Liver (tissue), 9 donors: ENCODE results near the gene ACSM6. TPM values are rescaled to one million over a fixed set of nuclear protein-coding genes. Genes with fewer than 3 reads are reported as not detected.

Source experiments
- DNase-seq: peaks from one replicate; pipeline ENCODE4 v3.0.0-alpha.2; 2017; ENCODE audit warnings: low spot score
- H3K27ac ChIP-seq, 2 donors: one replicate each; pipeline ENCODE4 v1.7.0; 2013; ENCODE audit warnings: inconsistent platforms in 2 of 2, low read length in 2 of 2, control low read depth in 1 of 2, low read depth in 1 of 2, mild to moderate bottlenecking in 1 of 2
- H3K27me3 ChIP-seq, 4 donors: one replicate each; pipeline versions ENCODE4 v1.6.1 to v1.7.0; 2013; ENCODE audit warnings: low read length in 3 of 4, inconsistent platforms in 1 of 4, mild to moderate bottlenecking in 1 of 4, moderate library complexity in 1 of 4; ENCODE audit not compliant: control insufficient read depth in 4 of 4, insufficient read depth in 4 of 4
- H3K36me3 ChIP-seq, 4 donors: one replicate each; pipeline versions ENCODE4 v1.6.1 to v1.7.0; 2013; ENCODE audit warnings: low read length in 3 of 4, mild to moderate bottlenecking in 3 of 4, low read depth in 1 of 4, moderate library complexity in 1 of 4; ENCODE audit not compliant: control insufficient read depth in 4 of 4, insufficient read depth in 3 of 4
- H3K4me1 ChIP-seq, 4 donors: one replicate each; pipeline versions ENCODE4 v1.6.1 to v1.7.0; 2013; ENCODE audit warnings: low read length in 3 of 4, mild to moderate bottlenecking in 3 of 4, moderate library complexity in 1 of 4; ENCODE audit not compliant: control insufficient read depth in 4 of 4, insufficient read depth in 4 of 4
- H3K4me3 ChIP-seq, 3 donors: one replicate each; pipeline versions ENCODE4 v1.6.1 to v1.7.0; 2013; ENCODE audit warnings: low read length in 3 of 3, control low read depth in 1 of 3, low read depth in 1 of 3, mild to moderate bottlenecking in 1 of 3
- H3K9ac ChIP-seq, 2 donors: one replicate each; pipeline ENCODE4 v1.7.0; 2013; ENCODE audit warnings: low read length in 2 of 2, mild to moderate bottlenecking in 2 of 2, moderate library complexity in 2 of 2, control low read depth in 1 of 2, low read depth in 1 of 2
- H3K9me3 ChIP-seq, 4 donors: one replicate each; pipeline versions ENCODE4 v1.6.1 to v1.7.0; 2013; ENCODE audit warnings: low read length in 3 of 4; ENCODE audit not compliant: control insufficient read depth in 4 of 4
- ATF3 ChIP-seq: IDR thresholded peaks from 2 replicates; pipeline ENCODE4 v1.6.1; 2016; ENCODE audit warnings: antibody characterized with exemption
- CTCF ChIP-seq: fragments of 150-350 bp; IDR thresholded peaks from 2 replicates; pipeline ENCODE4 v1.5.1; 2017; ENCODE audit warnings: improper control_type of control experiment, low read depth, low read length; ENCODE audit not compliant: missing input control
- EGR1 ChIP-seq, 2 donors: IDR thresholded peaks; 2 replicates each; pipeline ENCODE4 v1.6.1; 2016 to 2018; ENCODE audit warnings: antibody characterized with exemption in 2 of 2, low read depth in 2 of 2
- FOXA1 ChIP-seq: IDR thresholded peaks from 2 replicates; pipeline ENCODE4 v1.6.1; 2016; ENCODE audit warnings: antibody characterized with exemption
- FOXA2 ChIP-seq: IDR thresholded peaks from 2 replicates; pipeline ENCODE4 v1.6.1; 2016; ENCODE audit warnings: antibody characterized with exemption
- GABPA ChIP-seq, 2 donors: IDR thresholded peaks in 1 of 2; conservative IDR thresholded peaks in 1 of 2; 2 replicates each; pipeline ENCODE4 v1.6.1; 2016; ENCODE audit warnings: antibody characterized with exemption in 2 of 2, mild to moderate bottlenecking in 1 of 2, moderate library complexity in 1 of 2
- HNF4A ChIP-seq, 2 donors: conservative IDR thresholded peaks; 2 replicates each; pipeline ENCODE4 v1.6.1; 2016; ENCODE audit warnings: antibody characterized with exemption in 2 of 2, mild to moderate bottlenecking in 2 of 2
- HNF4G ChIP-seq: IDR thresholded peaks from 2 replicates; pipeline ENCODE4 v1.6.1; 2016; ENCODE audit warnings: antibody characterized with exemption
- JUND ChIP-seq, 2 donors: IDR thresholded peaks; 2 replicates each; pipeline ENCODE4 v1.6.1; 2016; ENCODE audit warnings: antibody characterized with exemption in 2 of 2
- MAX ChIP-seq: IDR thresholded peaks from 2 replicates; pipeline ENCODE4 v1.6.1; 2016; ENCODE audit warnings: antibody characterized with exemption
- NR2F2 ChIP-seq: IDR thresholded peaks from 2 replicates; pipeline ENCODE4 v1.6.1; 2016; ENCODE audit warnings: antibody characterized with exemption
- RAD21 ChIP-seq, 2 donors: IDR thresholded peaks; 2 replicates each; pipeline ENCODE4 v1.6.1; 2016; ENCODE audit warnings: antibody characterized with exemption in 2 of 2, mild to moderate bottlenecking in 2 of 2
- RXRA ChIP-seq, 2 donors: IDR thresholded peaks; 2 replicates each; pipeline ENCODE4 v1.6.1; 2017 to 2018; ENCODE audit warnings: antibody characterized with exemption in 2 of 2, mild to moderate bottlenecking in 1 of 2
- SP1 ChIP-seq: IDR thresholded peaks from 2 replicates; pipeline ENCODE4 v1.6.1; 2018; ENCODE audit warnings: antibody characterized with exemption, mild to moderate bottlenecking
- TAF1 ChIP-seq: conservative IDR thresholded peaks from 2 replicates; pipeline ENCODE4 v1.6.1; 2016; ENCODE audit warnings: antibody characterized with exemption, mild to moderate bottlenecking
- YY1 ChIP-seq: IDR thresholded peaks from 2 replicates; pipeline ENCODE4 v1.6.1; 2016; ENCODE audit warnings: antibody characterized with exemption, mild to moderate bottlenecking
- ZBTB33 ChIP-seq: IDR thresholded peaks from 2 replicates; pipeline ENCODE4 v1.6.1; 2016; ENCODE audit warnings: antibody characterized with exemption
- polyA plus RNA-seq, 2 donors: library from polyadenylated mRNA; stranded (reverse) in 1 of 2; unstranded in 1 of 2; fragments of 200-250 nt in 1 of 2; fragments of >200 nt in 1 of 2; fragmentation: Nextera tagmentation in 1 of 2; extraction: Ambion mirVana in 1 of 2; gene quantifications; one replicate each; pipeline versions ENCODE4 v1.2.1 to v1.2.3, GENCODE V29; 2013 to 2015
- total RNA-seq, 2 donors: library from RNA; depleted of rRNA; stranded (reverse); fragments of >200 nt; gene quantifications; one replicate each; pipeline ENCODE4 v1.2.3, GENCODE V29; 2014
- TF ChIP-seq, protein P1 (sequence below): IDR thresholded peaks from 2 replicates; pipeline ENCODE4 v1.6.1; 2016; ENCODE audit warnings: antibody characterized with exemption, mild to moderate bottlenecking
- donor health status: healthy.
- donor health status: healthy.
- donor health status: healthy.
- donor health status: healthy.
- donor health status: healthy.

ACSM6 gene
- total and polyA plus RNA-seq, 4 donors, result not detected

- no peak overlapping the region for H3K27ac ChIP-seq
- peaks cover 0 to 3% (median 0%) of the 10 kb centered on the region in 4 donors for H3K4me1 ChIP-seq
Measured at GRCh38 chr10:95188593-95188992, 5.4 kb upstream of the ACSM6 start.

More at GRCh38 chr10:95188593-95188992, 5.4 kb upstream of the ACSM6 start:
- DNase-seq, result no peak
- Histone ChIP-seq H3K9ac (no peak overlapping the region), H3K36me3 (no peaks in the 10 kb centered on the region), H3K27me3 (no peaks in the 10 kb centered on the region), H3K9me3 (no peaks in the 10 kb centered on the region), H3K4me3 (no peak overlapping the region)
- TF ChIP-seq JUND (IDR thresholded peaks at IDR 0.05), result no peak
- TF ChIP-seq GABPA (IDR thresholded peaks at IDR 0.05 in 1 of 2, conservative IDR thresholded peaks at IDR 0.05 in 1 of 2), result no peak
- TF ChIP-seq, protein P1, sequence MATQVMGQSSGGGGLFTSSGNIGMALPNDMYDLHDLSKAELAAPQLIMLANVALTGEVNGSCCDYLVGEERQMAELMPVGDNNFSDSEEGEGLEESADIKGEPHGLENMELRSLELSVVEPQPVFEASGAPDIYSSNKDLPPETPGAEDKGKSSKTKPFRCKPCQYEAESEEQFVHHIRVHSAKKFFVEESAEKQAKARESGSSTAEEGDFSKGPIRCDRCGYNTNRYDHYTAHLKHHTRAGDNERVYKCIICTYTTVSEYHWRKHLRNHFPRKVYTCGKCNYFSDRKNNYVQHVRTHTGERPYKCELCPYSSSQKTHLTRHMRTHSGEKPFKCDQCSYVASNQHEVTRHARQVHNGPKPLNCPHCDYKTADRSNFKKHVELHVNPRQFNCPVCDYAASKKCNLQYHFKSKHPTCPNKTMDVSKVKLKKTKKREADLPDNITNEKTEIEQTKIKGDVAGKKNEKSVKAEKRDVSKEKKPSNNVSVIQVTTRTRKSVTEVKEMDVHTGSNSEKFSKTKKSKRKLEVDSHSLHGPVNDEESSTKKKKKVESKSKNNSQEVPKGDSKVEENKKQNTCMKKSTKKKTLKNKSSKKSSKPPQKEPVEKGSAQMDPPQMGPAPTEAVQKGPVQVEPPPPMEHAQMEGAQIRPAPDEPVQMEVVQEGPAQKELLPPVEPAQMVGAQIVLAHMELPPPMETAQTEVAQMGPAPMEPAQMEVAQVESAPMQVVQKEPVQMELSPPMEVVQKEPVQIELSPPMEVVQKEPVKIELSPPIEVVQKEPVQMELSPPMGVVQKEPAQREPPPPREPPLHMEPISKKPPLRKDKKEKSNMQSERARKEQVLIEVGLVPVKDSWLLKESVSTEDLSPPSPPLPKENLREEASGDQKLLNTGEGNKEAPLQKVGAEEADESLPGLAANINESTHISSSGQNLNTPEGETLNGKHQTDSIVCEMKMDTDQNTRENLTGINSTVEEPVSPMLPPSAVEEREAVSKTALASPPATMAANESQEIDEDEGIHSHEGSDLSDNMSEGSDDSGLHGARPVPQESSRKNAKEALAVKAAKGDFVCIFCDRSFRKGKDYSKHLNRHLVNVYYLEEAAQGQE, result no peak
- TF ChIP-seq EGR1 (IDR thresholded peaks at IDR 0.05; ENCODE audit: low read depth in 2 of 2), result no peak
- TF ChIP-seq ATF3, result no peak
- no peak for TF ChIP-seq NR2F2
- TF ChIP-seq SP1, result no peak
- TF ChIP-seq TAF1, result no peak
- no peak for TF ChIP-seq RXRA (IDR thresholded peaks at IDR 0.05)
- TF ChIP-seq CTCF, result no peak
- TF ChIP-seq ZBTB33, result no peak
- TF ChIP-seq MAX, result no peak
- no peak for TF ChIP-seq YY1
- no peak for TF ChIP-seq RAD21 (IDR thresholded peaks at IDR 0.05)
- TF ChIP-seq FOXA2, result no peak
- TF ChIP-seq FOXA1, result no peak
- TF ChIP-seq HNF4G, result no peak
- TF ChIP-seq HNF4A (conservative IDR thresholded peaks at IDR 0.05), result no peak
